GM19023 (cell line): ENCODE measurements around the gene CCL11.
"Not testable (repeated sequence)": the region's sequence is repeated elsewhere in the genome, so short reads cannot be mapped to it uniquely, and the experiment has no call there.

Experiments
- ATAC-seq: cut with Tn5 transposase; IDR thresholded peaks from one replicate; pipeline ENCODE4 v1.9.1; 2021; ENCODE audit warnings: mild to moderate bottlenecking, moderate library complexity; ENCODE audit not compliant: unreplicated experiment

The CCL11 gene

GRCh38 chr17:34306466-34306865 lies 20.9 kb downstream of the CCL11 start:
- no peak for ATAC-seq

DNA sequence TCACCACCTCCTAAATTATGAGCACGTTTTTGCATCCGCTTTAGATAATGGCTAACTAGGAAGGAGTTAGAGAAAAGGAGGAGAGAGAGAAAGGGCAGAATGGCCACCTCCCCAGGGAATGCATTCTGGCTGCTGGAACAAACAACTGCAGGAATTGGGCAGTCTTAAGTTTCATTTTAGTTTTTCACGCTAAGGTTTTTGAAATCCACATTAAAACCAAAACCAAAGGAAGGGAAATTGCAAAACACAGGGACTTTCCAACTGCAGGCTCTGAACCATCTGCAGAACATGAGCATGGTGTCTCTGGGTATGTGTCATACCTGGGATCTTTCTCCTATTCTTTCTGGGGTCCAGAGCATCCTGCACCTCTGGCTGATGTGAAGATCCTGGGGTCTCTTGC lies 21.6 kb downstream of the CCL11 start:
- no peak for ATAC-seq

GRCh38 chr17:34308371-34308770 lies 22.8 kb downstream of the CCL11 start:
- ATAC-seq: no peak

- ATAC-seq: no peak
Measured at GRCh38 chr17:34311291-34311690, 25.7 kb downstream of the CCL11 start.

DNA sequence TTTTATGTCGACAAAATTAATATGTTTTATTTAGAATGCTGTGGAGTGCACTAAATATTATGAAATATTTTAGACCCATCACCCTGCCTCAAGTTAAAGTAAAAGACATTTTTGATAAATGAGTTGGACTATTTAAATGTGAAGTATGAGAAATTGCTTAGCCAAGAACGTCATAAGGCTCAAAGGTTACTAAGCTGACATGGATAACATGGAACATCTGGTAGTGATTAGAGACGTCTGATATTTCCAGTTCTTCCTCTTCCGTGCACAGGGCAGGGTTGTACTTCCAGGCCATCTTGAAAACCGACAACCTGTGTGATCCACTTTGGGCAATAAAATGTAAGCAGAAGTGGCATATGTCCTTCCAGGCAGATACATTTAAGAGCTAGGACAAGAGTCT lies 26.5 kb downstream of the CCL11 start:
- no peak for ATAC-seq

DNA sequence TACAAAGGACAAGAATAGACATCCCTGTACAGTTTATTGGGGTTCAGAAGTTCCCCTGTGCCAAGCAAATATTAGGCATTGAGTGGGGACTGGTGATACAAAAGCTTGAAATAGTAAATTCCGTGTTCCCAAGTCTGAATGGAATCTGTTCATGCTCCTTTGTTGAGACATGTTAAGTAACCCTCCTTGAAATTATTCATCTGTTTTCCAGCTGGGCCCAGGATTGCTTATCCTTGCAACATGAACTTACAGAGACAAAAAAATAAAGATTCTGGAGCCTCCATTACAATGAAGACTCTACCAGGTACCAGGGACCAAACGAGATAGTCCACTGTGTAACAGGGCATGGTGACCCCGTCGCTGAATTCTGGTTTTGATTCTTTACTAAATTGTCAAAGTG lies 27.6 kb downstream of the CCL11 start:
- no peak for ATAC-seq

- ATAC-seq: no peak
Measured at GRCh38 chr17:34314279-34314678, 28.7 kb downstream of the CCL11 start.

DNA sequence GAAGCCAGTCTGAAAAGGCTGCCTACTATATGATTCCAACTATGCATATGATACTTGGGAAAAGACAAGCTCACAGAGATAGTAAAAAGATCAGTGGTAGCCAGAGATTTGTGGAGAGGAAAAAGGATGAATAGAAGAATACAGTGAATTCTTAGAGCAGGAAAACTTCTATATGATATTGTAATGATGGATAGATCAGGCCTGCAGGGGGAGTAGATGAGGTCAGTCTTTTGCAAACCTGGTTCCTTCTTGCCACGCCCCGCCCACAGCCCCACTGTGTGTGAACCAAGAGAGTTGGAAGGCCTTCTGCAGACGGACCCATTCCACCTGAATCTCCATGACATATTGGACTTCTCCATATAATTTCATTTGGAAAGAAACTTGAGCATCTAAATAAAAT lies 32.9 kb downstream of the CCL11 start:
- no peak for ATAC-seq

DNA sequence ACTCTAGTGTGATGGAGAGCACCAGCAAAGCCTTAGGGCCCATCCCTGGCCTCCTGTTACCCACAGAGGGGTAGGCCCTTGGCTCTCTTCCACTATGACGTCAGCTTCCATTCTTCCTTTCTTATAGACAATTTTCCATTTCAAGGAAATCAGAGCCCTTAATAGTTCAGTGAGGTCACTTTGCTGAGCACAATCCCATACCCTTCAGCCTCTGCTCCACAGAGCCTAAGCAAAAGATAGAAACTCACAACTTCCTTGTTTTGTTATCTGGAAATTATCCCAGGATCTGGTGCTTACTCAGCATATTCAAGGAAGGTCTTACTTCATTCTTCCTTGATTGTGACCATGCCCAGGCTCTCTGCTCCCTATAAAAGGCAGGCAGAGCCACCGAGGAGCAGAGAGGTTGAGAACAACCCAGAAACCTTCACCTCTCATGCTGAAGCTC lies 33.5 kb downstream of the CCL11 start, which contains the start of gene CCL8:
Gene CCL8 (plus strand): TSS at position 397 of the 445 bp plus-strand sequence. CDS start 67 bp downstream, outside the sequence.
- no peak for ATAC-seq

DNA sequence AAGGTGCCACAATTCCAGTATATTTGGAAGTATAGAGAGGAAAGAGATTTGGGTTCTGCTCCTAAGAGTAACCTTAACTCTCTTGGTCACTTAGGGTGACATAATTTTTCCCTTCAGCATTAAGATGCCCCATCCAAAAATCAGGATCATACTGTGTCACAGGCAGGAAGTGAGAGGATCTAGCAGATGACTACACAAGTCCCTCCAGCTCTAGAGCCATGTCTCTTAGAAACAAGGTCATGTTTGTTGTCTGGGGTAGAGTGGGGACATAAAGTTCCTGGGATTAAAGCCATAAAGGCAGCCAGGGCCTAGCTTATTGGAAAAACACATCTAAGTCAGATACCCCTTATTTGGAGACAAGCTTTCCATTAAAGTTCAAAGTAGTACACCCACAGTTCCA lies 36.4 kb downstream of the CCL11 start:
- no peak for ATAC-seq

DNA sequence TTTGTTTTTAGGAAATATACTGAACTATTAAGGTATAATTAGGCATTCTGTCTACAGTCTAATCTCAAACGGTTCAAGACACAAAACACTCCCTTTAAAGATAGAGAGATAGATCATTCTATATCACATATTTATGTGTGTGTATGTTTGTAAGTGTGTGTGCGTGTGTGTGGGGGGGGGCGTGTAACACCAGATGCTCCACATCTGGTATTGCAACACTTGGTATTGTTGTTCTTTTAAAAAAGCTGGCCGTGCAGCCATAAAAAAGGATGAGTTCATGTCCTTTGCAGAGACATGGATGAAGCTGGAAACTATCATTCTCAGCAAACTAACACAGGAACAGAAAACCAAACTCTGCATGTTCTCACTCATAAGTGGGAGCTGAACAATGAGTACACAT lies 42.0 kb downstream of the CCL11 start:
- not testable (repeated sequence) for ATAC-seq

DNA sequence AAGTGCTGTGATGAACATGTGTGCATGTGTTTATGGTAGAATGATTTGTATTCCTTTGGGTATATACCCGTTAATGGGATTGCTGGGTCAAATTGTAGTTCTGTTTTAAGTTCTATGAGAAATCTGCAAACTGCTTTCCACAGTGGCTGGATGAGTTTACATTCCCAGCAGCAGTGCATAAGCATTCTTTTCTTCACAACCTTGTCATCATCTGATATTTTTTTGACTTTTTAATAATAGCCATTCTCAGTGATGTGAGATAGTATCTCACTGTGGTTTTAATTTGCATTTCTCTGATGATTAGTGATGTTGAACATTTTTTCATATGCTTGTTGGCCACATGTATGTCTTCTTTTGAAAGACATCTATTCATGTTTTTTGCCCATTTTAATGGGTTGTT lies 52.2 kb downstream of the CCL11 start:
- no peak for ATAC-seq
